Hindlimb muscle (tissue), 1 donor: ENCODE data around the gene CPXM2. TPM values are rescaled to one million over a fixed set of nuclear protein-coding genes. Genes with fewer than 3 reads are reported as not detected.
A peak's percentile ranks its signal among the peaks of the same experiment; 100 is the strongest.

ENCODE experiments used
- DNase-seq: peaks from one replicate; pipeline ENCODE4 v3.0.0-alpha.2; 2013
- polyA plus RNA-seq: library from polyadenylated mRNA; unstranded; fragments of 120-200 nt; gene quantifications from one replicate; pipeline ENCODE4 v1.2.1, GENCODE V29; 2013; ENCODE audit not compliant: insufficient read length

CPXM2 gene
- polyA plus RNA-seq, result 0.97 TPM

DNA sequence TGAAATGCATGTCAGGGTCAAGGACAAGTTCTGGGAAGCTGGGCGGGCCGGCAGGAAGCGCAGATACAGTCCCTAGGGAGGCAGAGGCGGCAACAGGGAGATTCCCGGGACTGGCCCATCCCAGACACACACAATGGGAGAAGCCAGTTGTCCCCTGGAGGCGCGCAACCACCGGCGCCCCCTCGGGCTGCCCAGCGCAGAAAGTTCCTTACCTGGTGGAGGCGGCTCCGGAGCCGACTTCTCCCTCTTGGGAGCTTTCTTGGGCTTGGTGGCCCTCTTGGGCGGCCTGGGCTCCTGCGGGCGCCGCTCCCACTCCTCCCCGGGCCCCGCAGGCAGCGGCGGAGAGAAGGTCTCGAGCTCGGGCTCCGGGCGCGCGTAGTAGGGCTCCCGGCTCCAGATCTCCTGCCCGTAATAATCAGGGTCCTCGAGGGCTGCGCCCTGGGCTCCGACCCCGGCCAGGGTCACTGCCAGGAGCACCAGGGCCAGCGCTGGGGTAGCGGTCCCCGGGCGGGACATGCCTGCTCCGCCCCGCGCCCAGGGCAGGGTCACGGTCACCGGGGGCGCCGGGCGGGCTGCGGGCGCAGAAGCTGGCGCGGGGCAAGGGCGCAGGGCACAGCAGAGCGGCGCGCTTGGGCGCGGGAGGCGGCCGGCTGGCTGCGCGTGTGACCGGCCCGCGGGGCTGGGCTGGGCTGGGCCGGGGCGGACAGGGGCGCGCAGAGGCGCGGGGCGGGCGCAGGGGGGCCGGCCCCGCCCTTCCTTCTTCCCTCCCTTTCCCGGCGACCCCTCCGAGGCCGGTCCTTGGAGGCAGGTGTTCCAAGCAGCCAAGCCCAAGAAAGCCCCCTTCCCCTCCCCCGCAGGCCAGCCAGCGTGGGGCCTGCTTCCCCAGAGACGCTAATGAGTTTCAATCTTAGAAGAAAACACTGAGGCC lies at the start of gene CPXM2:
Gene CPXM2 (minus strand): TSS at position 664 of the 928 bp plus-strand sequence. CDS start 148 bp downstream, at position 516.
- DNase-seq, result no peak

- DNase-seq, result no peak
Measured at GRCh38 chr10:123939591-123939990, 48.0 kb upstream of the CPXM2 start.

- DNase-seq, result no peak
Measured at GRCh38 chr10:123938890-123939289, 47.3 kb upstream of the CPXM2 start.

DNA sequence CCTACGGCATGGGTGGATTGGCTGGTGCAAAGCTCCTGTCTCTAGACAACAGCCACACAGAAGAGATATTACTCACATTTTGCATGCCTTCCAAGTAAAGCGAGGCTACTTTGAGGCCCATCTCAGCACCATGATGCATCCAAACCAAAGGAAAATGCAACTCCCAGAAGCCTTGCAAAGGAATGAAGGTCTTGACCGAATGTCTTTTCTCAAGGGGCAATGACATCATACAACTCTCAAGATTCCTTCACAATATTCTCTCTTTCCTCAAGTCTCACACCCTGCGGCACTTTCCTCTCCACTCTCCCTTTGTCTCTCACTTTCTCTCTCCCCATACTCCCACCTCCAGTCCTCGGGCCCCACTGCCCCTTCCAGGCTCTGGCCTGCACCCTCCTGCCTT lies 44.8 kb upstream of the CPXM2 start:
- no peak for DNase-seq

DNA sequence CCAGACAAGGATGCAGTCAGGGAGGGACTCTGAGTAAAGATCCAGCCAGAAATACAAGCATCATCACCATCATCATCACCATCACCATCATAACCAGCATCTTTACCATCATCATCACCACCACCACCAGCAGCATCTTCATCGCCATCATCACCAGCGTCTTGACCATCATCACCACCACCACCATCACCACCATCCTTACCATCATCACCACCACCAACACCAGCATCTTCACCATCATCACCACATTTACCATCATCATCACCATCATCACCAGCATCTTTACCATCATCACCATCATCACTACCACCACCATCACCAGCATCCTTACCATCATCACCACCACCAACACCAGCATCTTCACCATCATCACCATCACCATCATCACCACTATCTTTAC lies 44.1 kb upstream of the CPXM2 start:
- no peak for DNase-seq

DNA sequence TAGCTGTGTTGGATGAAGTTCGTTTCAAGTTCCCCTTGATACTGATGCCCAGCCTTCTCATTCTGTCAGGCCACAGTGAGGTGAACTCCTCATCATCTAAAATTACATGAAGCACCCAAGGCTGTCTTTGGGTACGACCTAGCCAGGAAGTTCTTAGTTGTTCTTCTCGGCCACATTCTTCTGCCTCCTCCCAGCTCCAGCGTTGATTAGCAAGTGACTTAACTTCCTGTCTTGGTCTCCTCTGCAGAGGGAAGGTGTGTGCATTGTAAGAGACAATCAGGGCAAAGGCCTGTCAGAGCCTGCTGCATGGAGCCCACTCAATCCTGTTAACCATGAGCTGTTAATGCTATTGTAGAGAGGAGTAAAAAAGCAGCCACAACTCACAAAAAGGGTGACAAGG lies 43.2 kb upstream of the CPXM2 start:
- no peak for DNase-seq

DNA sequence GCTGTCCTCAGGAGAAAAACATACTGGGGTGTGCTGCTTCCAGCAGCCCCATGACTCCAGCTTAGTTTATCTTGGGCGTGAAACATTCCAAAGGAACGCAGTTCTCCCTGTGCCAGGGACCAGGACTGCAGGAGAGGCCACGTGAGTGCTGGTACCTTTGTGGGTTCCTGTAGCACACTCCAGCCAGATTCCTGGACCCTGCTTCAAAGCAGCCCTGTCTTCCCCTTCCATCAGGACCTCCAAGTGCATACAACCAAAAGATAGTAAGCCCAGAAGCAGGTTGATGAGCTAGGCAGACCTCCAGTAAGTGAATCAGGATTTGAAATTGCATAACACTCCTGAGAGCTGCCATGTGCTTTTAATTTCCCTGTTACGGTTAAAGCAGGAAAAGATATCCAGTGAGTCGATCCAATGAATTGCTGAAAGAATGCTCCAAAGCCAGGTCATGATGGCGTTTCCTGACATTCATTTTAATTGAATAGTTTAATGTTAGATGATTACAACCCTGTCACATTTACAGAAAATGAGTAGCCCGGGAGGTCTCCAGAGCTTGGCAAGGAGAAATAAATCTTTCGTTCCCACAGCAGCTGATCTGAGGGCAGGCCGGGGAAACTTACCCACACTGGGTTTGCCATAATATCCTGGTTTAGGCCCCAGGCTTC lies 38.9 kb upstream of the CPXM2 start:
- peak; percentile 59 for DNase-seq

DNA sequence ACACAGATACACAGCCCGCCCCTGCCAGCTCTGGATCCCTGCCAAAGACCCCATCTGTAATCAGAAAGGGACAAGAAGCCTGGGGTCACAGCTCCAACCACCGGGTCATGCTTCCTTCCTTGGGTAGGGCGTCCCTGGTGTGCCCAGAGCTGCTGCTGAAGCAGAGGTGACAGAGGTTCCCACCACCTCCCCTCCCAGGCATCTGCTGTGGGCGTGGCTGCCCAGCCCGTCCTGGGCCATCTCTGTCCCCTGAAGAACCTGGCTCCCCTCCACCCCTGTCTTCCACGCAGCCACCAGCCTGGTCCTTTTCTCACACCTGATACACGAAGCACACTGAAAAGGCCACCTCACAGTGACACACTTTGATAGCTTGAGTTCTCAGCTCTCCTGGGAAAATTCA lies 38.2 kb upstream of the CPXM2 start:
- no peak for DNase-seq

- DNase-seq, result no peak
Measured at GRCh38 chr10:123928427-123928826, 36.8 kb upstream of the CPXM2 start.

GRCh38 chr10:123926401-123927264 lies 35.0 kb upstream of the CPXM2 start:
- no peak for DNase-seq

DNA sequence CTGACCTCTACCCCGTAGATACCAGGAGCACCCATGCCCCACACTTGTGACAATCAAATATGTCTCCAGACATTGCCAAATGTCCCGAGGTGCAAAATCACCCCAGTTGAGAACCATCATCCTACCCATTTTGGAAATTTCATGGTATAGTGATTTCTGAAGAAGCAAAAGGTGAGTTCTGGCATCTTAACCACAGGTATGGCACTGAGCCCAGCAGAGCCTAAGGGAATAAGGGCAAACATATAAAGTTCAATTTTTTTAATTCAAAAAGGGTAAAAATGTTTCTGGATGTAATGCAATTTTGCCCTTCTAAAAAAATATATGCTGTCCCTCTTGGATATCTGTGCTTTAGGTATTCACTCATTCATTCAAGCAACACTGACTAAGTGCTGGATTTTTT lies 30.5 kb upstream of the CPXM2 start:
- DNase-seq, result no peak

DNA sequence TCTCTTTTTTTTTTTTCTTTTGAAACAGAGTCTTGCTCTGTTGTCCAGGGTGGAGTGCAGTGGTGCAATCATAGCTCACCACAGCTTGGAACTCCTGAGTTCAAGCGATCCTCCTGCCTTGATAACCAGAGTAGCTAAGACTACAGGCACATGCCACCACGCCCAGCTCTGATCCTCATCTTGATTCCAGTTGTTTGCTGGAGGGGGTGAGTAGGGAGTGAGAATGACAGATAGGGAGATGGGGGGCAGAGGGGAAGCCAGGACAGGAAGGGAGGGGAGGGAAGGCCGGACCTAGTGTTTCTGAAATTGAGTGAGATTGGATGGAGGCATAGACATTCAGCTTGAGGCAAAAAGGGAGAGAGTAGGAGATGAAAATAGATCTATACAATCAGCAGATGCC lies 25.2 kb upstream of the CPXM2 start:
- no peak for DNase-seq

DNA sequence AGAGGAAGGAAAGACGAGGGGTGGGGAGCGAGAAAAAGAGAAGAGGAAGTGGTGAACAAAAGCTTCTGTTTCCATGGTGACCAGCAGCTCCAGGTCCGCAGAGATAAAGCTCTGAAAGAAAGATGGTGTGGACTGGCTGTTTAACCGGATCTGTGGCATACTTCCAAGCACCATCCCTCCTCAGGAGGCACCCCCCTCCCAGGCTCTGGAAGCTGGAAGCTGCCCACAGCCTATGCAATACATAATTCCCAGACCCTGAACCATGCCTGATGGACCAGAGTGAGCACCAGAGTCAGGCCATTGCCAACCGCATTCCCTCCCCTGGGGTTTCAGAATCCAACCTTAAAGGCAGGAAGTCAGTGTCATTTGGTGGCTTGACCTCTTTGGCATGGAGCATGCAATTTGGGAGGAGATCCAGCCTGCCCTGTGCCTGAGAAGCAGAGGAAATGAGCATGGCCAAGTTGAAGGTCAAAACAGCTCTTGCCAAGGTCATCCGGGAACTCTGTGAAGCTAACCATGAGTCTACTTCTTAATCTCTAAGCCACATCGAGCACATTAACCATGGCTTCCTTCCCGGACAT lies 22.2 kb upstream of the CPXM2 start:
- DNase-seq, result no peak

DNA sequence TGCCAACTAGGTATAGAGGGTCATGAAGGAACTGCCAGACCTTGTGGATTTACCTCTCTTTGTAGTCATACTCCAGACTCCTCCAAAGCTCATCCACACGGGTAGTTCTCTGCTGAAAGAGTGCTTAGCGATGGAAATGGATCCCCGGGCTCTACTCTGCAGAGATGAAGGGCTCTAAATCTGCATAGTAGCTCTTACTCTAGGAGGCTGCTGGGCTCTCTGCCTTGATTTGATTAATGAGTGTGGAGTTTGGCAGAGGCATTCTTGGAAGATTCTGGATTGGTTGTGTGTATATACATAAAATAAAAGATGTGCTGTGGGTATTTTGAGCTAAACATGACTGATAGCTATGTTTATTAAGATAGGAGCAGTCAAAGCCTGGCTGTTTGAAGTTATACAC lies 21.3 kb upstream of the CPXM2 start:
- no peak for DNase-seq

DNA sequence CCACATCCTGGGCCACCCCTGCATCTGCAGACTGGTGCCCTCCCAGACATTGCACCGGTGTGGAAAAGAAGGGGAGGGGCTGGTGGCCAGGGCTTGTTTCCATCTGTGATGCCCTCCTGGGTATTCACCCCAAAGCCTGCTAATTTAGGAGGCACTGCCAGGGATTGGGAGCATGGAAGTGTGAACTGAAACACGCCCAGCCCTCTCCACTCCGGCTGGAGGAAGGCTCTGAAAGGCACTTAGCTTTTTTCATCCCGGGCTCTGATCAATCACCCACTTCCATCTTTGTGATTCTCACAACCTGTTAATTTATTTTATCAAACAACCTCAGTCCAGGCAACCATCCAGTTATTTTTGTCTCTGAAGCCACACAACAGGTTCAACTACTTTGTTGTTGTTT lies 20.9 kb upstream of the CPXM2 start:
- DNase-seq, result no peak

DNA sequence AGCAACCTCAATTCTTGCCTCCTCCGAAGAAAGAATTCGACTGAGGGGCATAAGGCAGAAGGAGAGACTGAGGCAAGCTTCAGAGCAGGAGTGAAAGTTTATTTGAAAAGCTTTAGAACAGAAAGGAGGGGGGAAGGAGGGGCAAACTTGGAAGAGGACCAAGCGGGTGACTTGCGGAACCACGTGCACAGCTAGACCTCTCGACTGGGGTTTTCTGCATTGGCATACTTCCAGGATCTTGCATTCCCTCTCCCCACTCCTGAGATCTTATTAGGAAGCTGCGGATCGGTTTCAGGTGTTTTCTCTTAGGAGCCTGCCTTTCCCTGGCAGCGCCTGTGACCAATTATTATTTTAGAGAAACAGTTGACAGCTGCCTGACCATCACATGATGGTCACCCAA lies 20.3 kb upstream of the CPXM2 start:
- no peak for DNase-seq

DNA sequence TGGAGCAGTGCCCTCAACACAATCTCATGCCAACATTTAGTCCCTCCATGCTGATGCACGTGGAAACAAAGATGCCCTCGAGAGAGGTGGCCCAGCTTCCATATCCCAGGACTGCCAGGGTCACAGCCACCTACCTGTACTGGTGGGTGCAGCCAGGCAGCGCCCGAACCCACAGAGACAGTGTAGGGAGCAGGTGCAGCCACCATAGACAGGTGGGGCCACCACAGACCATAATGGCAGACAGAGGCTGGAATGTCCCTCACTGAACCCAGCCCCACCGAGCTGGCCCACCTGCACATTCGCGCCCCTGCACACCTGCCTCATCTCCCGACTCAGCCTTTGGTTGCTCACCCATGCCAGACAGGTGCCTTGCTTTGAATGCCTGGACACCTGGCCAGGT lies 18.3 kb upstream of the CPXM2 start:
- no peak for DNase-seq

GRCh38 chr10:123909426-123909825 lies 17.8 kb upstream of the CPXM2 start:
- DNase-seq, result no peak

DNA sequence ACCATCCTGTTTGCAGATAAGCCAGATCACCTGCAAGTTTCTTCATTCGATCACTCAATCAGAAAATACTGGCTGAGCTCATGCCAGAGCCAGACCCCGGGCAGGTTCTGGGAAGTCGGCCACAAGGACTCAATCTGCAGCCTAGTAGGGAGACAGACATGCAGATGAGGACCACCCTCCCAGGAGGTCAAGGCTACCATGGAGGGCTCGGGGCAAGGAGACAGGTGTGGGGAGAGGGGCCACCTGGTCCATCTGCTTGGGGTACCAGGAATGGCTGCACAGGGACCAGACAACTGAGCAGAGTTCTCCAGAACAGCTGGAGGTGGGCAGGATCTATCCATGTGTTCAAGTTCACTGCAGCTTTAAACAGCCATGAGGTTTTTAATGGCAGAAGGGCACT lies 16.8 kb upstream of the CPXM2 start:
- no peak for DNase-seq

DNA sequence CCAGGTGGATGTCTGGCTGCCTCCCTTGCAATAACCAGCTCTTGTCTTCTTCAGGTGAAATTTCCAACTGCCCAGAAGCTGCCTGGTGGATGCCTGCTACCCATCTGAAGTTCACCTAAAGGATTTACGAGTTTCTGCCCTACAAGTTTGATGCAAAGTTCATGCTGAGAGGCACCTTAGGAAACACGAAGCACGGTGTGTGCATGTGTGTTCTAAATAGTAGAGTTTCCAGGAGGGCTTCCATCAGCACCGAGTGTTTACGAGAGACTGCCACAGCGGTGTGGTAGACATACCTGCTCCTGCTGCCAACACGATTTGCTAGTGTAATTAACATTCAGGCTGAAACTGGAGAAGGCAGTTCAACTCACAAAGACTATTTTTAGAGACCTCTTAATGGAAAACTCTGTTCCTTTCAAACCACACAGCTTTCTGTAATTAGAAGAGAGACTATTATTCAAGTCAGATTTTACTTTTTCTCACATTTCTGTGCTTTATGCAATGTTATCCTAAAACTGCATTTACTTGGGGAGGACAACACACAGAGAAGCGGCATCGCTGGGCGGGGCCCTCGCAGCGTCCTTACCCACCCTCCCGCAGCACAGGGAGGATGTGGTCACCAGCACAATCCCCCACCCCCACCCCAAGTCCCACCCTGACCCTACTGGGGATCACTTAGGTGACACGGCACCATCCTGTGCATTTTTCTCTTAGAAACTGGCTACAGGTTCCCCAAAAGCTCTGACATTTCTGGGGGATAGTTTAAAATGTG lies 15.5 kb upstream of the CPXM2 start:
- DNase-seq, result no peak

DNA sequence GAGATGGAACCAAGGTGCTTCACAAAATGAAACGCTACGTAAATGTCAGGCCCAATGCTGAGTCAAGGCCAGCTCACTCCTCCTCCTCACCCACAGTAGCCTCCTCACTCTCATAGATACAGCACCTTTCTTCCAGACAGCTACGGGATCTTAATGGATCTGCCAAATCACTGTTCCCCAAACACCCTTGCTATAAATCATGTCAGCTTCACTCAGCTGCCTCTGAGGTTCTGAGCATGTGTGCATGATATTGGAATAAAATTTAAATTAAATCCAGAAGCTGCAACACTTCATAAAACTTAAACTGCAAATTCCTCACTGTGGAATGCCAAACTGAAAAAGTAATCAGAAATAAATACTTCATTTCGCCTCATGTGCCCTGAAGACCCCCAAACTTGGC lies 14.7 kb upstream of the CPXM2 start:
- no peak for DNase-seq
